Measurements from ENCODE around the gene UGT1A7. TPM values are rescaled to one million over a fixed set of nuclear protein-coding genes. Genes with fewer than 3 reads are reported as not detected.

Gene UGT1A7
- polyA plus RNA-seq, 3 donors = not detected

- TF ChIP-seq CTCF (IDR thresholded peaks at IDR 0.05) = no peak
- no peak for DNase-seq
- H3K4me2 ChIP-seq (replicated peaks; ENCODE audit: extremely low read depth, low read length, poor library complexity, severe bottlenecking) = no peak overlapping the region
- peaks cover 13 to 19% of the 10 kb centered on the region in 2 donors for H3K9me3 ChIP-seq (replicated peaks in 1 of 2; ENCODE audit: control insufficient read depth in 1 of 2, insufficient read depth in 1 of 2, low read length in 2 of 2)
- no peak overlapping the region for H3K27ac ChIP-seq (ENCODE audit: low read depth in 1 of 2, low read length in 2 of 2)
- Mint-ChIP-seq H3K9me3 (peaks cover 7 to 20% (median 14%) of the 10 kb centered on the region in 7 donors), H3K27me3 (ENCODE audit: low read depth in 3 of 3) (peaks cover 4 to 6% (median 4%) of the 10 kb centered on the region in 3 donors), H3K4me3 (no peak overlapping the region), H3K36me3 (no peaks in the 10 kb centered on the region), H3K4me1 (no peaks in the 10 kb centered on the region), H3K27ac (no peak overlapping the region)
- no peak overlapping the region for H2AFZ ChIP-seq (ENCODE audit: insufficient read depth, low read depth, low read length, poor library complexity, severe bottlenecking)
- H3K79me2 ChIP-seq (ENCODE audit: insufficient read depth, low read length) = no peaks in the 10 kb centered on the region
- H3K4me1 ChIP-seq (ENCODE audit: control insufficient read depth in 1 of 2, insufficient read depth in 2 of 2, low read length in 2 of 2) = no peaks in the 10 kb centered on the region
- no peak overlapping the region for H3K4me3 ChIP-seq (replicated peaks in 1 of 3; ENCODE audit: low read depth in 2 of 3, low read length in 3 of 3)
- no peaks in the 10 kb centered on the region for H4K20me1 ChIP-seq (ENCODE audit: insufficient read depth, low read length)
- 95% methylated on average over 14 of the region's 16 CpGs for WGBS (ENCODE audit: insufficient coverage)
- no peak overlapping the region for H3K9ac ChIP-seq (ENCODE audit: insufficient read depth, low read length, poor library complexity, severe bottlenecking)
- intact Hi-C loops (cut with micrococcal nuclease) = no loop called here
- H3K27me3 ChIP-seq (ENCODE audit: control insufficient read depth in 2 of 2, insufficient read depth in 2 of 2, low read length in 2 of 2) = no peaks in the 10 kb centered on the region
- no peaks in the 10 kb centered on the region for H3K36me3 ChIP-seq (replicated peaks in 1 of 2; ENCODE audit: control insufficient read depth in 1 of 2, insufficient read depth in 2 of 2, low read length in 2 of 2)
Measured at GRCh38 chr2:233772153-233772552, 90.5 kb downstream of the UGT1A7 start.

- H2AFZ ChIP-seq (ENCODE audit: insufficient read depth, low read depth, low read length, poor library complexity, severe bottlenecking) = no peak overlapping the region
- no peak overlapping the region for H3K27ac Mint-ChIP-seq
- no peak overlapping the region for H3K4me3 ChIP-seq (replicated peaks in 1 of 3; ENCODE audit: low read depth in 2 of 3, low read length in 3 of 3)
- H3K27me3 ChIP-seq (ENCODE audit: control insufficient read depth in 2 of 2, insufficient read depth in 2 of 2, low read length in 2 of 2) = no peaks in the 10 kb centered on the region
- DNase-seq = no peak
- WGBS (ENCODE audit: insufficient coverage) = 74% methylated on average over 3 of the region's 5 CpGs
- peaks cover 4 to 6% (median 4%) of the 10 kb centered on the region in 3 donors for H3K27me3 Mint-ChIP-seq (ENCODE audit: low read depth in 3 of 3)
- no peak for TF ChIP-seq CTCF (IDR thresholded peaks at IDR 0.05)
- H3K79me2 ChIP-seq (ENCODE audit: insufficient read depth, low read length) = no peaks in the 10 kb centered on the region
- no peaks in the 10 kb centered on the region for H3K4me1 ChIP-seq (ENCODE audit: control insufficient read depth in 1 of 2, insufficient read depth in 2 of 2, low read length in 2 of 2)
- peaks cover 14 to 19% of the 10 kb centered on the region in 2 donors for H3K9me3 ChIP-seq (replicated peaks in 1 of 2; ENCODE audit: control insufficient read depth in 1 of 2, insufficient read depth in 1 of 2, low read length in 2 of 2)
- intact Hi-C loops (cut with micrococcal nuclease) = no loop called here
- no peaks in the 10 kb centered on the region for H3K36me3 Mint-ChIP-seq
- no peak overlapping the region for H3K4me2 ChIP-seq (replicated peaks; ENCODE audit: extremely low read depth, low read length, poor library complexity, severe bottlenecking)
- H3K9me3 Mint-ChIP-seq = peaks cover 7 to 23% (median 16%) of the 10 kb centered on the region in 7 donors
- peak overlapping the region in 1 of 2 donors; percentile 1 for H3K4me3 Mint-ChIP-seq
- no peaks in the 10 kb centered on the region for H3K36me3 ChIP-seq (replicated peaks in 1 of 2; ENCODE audit: control insufficient read depth in 1 of 2, insufficient read depth in 2 of 2, low read length in 2 of 2)
- H3K9ac ChIP-seq (ENCODE audit: insufficient read depth, low read length, poor library complexity, severe bottlenecking) = no peak overlapping the region
- H3K27ac ChIP-seq (ENCODE audit: low read depth in 1 of 2, low read length in 2 of 2) = no peak overlapping the region
- H3K4me1 Mint-ChIP-seq = no peaks in the 10 kb centered on the region
- no peaks in the 10 kb centered on the region for H4K20me1 ChIP-seq (ENCODE audit: insufficient read depth, low read length)
Measured at GRCh38 chr2:233772583-233772982, 90.9 kb downstream of the UGT1A7 start.

Measured in CD14-positive monocyte (primary cell).